ENCODE results near the gene FOXN3.

DNA sequence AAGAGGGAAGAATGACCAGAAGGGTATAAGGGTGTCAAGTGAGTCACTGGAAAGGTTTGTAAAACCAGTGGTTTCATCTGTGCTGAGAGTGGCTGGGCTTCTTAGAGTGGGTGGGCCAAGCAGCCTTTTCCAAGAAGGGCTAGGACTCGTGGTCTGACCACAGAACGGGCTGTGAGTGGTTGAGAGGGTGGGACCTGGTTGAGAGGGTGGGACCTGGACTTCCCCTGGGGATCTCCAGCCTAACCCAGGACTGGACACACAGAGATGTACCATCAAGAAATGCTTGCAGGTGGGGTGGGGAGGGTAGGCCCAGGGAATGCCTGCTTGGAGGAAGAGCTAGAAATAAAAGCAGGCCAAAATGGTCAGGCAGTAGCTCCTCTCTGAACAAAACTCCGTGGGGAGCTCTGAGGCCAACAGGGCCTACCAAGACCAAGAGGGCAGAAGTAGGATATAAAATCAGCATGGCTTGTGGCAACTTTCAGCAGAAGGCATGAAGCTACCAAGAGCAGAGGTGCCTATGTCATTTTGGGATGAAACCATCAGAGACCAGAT, 140.5 kb downstream of the FOXN3 start:
- no peak for TF ChIP-seq RFX5 (IDR thresholded peaks at IDR 0.05)
- TF ChIP-seq CTCF (IDR thresholded peaks at IDR 0.05), result no peak
- TF ChIP-seq NFE2L2 (conservative IDR thresholded peaks at IDR 0.05; ENCODE audit: low read length), result no peak
- no peak for TF ChIP-seq ELK1 (IDR thresholded peaks at IDR 0.05; ENCODE audit: low read depth, low read length)
- TF ChIP-seq RCOR1 (IDR thresholded peaks at IDR 0.05; ENCODE audit: low read depth, low read length), result no peak
- TF ChIP-seq JUN (IDR thresholded peaks at IDR 0.05), result no peak
- no peak for TF ChIP-seq CHD2 (IDR thresholded peaks at IDR 0.05; ENCODE audit: low read length, partially characterized antibody)
- no peak for TF ChIP-seq SMC3 (IDR thresholded peaks at IDR 0.05)
- no peak for TF ChIP-seq CEBPB (IDR thresholded peaks at IDR 0.05)
